GM12878 (cell line): ENCODE measurements around the gene ATP6V0A4.

Experiments used
- EP300 ChIP-seq, 2 experiments: fragments of 150-350 bp in 1 of 2; IDR thresholded peaks; 2 replicates each; pipeline ENCODE4 v1.6.1; 2011 to 2012; ENCODE audit warnings: low read depth in 2 of 2, low read length in 2 of 2, borderline replicate concordance in 1 of 2, improper control_type of control experiment in 1 of 2, inconsistent platforms in 1 of 2; ENCODE audit not compliant: control insufficient read depth in 1 of 2
- HDAC2 ChIP-seq: fragments of 200-600 bp; sonication (generic); IDR thresholded peaks from 2 replicates; pipeline ENCODE4 v1.6.1; 2017
- POLR2AphosphoS2 ChIP-seq: IDR thresholded peaks from 2 replicates; pipeline ENCODE4 v1.6.1; 2011; ENCODE audit warnings: low read depth, mild to moderate bottlenecking, low read length, improper control_type of control experiment, moderate library complexity
- POLR2AphosphoS5 ChIP-seq: IDR thresholded peaks from 2 replicates; pipeline ENCODE4 v1.6.1; 2011; ENCODE audit warnings: mild to moderate bottlenecking, low read length, inconsistent platforms
- SUZ12 ChIP-seq: fragments of 200-600 bp; sonication (generic); IDR thresholded peaks from one replicate; pipeline ENCODE4 v1.6.1; 2018; ENCODE audit warnings: antibody characterized with exemption, mild to moderate bottlenecking; ENCODE audit not compliant: unreplicated experiment
- TAF1 ChIP-seq: IDR thresholded peaks from 2 replicates; pipeline ENCODE4 v1.6.1; 2011; ENCODE audit warnings: mild to moderate bottlenecking, low read depth, low read length, borderline replicate concordance
- TBL1XR1 ChIP-seq: IDR thresholded peaks from 2 replicates; pipeline ENCODE4 v1.6.1; 2012; ENCODE audit warnings: low read depth, low read length, improper control_type of control experiment
- USF2 ChIP-seq: IDR thresholded peaks from 2 replicates; pipeline ENCODE4 v1.6.1; 2011; ENCODE audit warnings: low read depth, low read length, improper control_type of control experiment, borderline replicate concordance
- TF ChIP-seq, protein P1 (sequence below): IDR thresholded peaks from 2 replicates; pipeline ENCODE4 v1.6.1; 2012; ENCODE audit warnings: low read depth, low read length, improper control_type of control experiment
- TF ChIP-seq, protein P2 (sequence below): IDR thresholded peaks from 2 replicates; pipeline ENCODE4 v1.6.1; 2011; ENCODE audit warnings: low read depth, mild to moderate bottlenecking, low read length, moderate library complexity, borderline replicate concordance; ENCODE audit errors: extremely low read depth
- TF ChIP-seq, protein P3 (sequence below), 3 experiments: IDR thresholded peaks in 2 of 3; conservative IDR thresholded peaks in 1 of 3; 2 replicates each; pipeline ENCODE4 v1.5.1; 2011; ENCODE audit warnings: low read depth in 3 of 3, low read length in 3 of 3, mild to moderate bottlenecking in 3 of 3, control low read depth in 2 of 3, moderate library complexity in 2 of 3, inconsistent platforms in 1 of 3, mixed read lengths in 1 of 3; ENCODE audit not compliant: control insufficient read depth in 2 of 3, insufficient read depth in 1 of 3; ENCODE audit errors: extremely low read depth in 1 of 3

DNA sequence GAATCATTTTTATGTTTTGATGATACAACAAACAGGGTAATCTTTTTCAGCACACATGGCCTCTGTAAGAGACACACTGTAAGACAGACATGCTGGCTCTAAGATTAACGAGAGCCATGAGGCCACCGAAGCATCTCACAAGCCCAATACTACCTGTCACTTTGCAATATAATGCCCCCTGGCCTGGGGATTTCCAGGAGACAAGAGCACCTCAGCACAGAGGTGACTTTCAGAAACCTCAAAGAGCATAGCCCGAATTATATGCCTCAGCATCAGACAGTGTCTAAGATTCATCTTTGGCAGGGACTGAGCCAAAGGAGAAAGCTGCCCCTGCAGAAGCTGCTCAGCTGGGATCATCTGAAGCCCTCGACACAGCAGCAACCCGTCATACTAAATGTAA lies 44.4 kb downstream of the ATP6V0A4 start:
- TF ChIP-seq, protein P1, sequence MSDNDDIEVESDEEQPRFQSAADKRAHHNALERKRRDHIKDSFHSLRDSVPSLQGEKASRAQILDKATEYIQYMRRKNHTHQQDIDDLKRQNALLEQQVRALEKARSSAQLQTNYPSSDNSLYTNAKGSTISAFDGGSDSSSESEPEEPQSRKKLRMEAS: no peak
- no peak for TF ChIP-seq SUZ12
- TF ChIP-seq, protein P2, sequence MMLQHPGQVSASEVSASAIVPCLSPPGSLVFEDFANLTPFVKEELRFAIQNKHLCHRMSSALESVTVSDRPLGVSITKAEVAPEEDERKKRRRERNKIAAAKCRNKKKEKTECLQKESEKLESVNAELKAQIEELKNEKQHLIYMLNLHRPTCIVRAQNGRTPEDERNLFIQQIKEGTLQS: no peak
- TF ChIP-seq TBL1XR1: no peak
- TF ChIP-seq POLR2AphosphoS5: no peak
- no peak for TF ChIP-seq HDAC2
- TF ChIP-seq, protein P3, sequence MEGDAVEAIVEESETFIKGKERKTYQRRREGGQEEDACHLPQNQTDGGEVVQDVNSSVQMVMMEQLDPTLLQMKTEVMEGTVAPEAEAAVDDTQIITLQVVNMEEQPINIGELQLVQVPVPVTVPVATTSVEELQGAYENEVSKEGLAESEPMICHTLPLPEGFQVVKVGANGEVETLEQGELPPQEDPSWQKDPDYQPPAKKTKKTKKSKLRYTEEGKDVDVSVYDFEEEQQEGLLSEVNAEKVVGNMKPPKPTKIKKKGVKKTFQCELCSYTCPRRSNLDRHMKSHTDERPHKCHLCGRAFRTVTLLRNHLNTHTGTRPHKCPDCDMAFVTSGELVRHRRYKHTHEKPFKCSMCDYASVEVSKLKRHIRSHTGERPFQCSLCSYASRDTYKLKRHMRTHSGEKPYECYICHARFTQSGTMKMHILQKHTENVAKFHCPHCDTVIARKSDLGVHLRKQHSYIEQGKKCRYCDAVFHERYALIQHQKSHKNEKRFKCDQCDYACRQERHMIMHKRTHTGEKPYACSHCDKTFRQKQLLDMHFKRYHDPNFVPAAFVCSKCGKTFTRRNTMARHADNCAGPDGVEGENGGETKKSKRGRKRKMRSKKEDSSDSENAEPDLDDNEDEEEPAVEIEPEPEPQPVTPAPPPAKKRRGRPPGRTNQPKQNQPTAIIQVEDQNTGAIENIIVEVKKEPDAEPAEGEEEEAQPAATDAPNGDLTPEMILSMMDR (IDR thresholded peaks at IDR 0.05 in 2 of 3, conservative IDR thresholded peaks at IDR 0.05 in 1 of 3; ENCODE audit: control insufficient read depth in 2 of 3, extremely low read depth in 1 of 3, insufficient read depth in 1 of 3, low read depth in 3 of 3, low read length in 3 of 3): no peak
- no peak for TF ChIP-seq TAF1
- TF ChIP-seq USF2: no peak
- TF ChIP-seq POLR2AphosphoS2: no peak
- TF ChIP-seq EP300 (IDR thresholded peaks at IDR 0.05; ENCODE audit: borderline replicate concordance in 1 of 2, control insufficient read depth in 1 of 2, low read depth in 2 of 2, low read length in 2 of 2): no peak
